NOMO-1 (cell line): ENCODE results near the gene NDRG3.

Experiments used
- DNase-seq, 2 experiments: peaks; one replicate each; lab custom pipeline; 2025; ENCODE audit not compliant: unreplicated experiment in 2 of 2; lab: John Stamatoyannopoulos, UW

The NDRG3 gene

GRCh38 chr20:36745927-36746659, at the start of gene NDRG3:
Gene NDRG3 (minus strand): TSS chr20:36746090. CDS start chr20:36721735, 24,355 bp downstream.
- peak; percentile 88 to 92 for DNase-seq

- DNase-seq = no peak
Measured at GRCh38 chr20:36794116-36794474, 48.2 kb upstream of the NDRG3 start.

- DNase-seq = no peak
Measured at GRCh38 chr20:36793294-36794115, 47.6 kb upstream of the NDRG3 start.

- no peak for DNase-seq
Measured at GRCh38 chr20:36792422-36792821, 46.5 kb upstream of the NDRG3 start.

- no peak for DNase-seq
Measured at GRCh38 chr20:36791862-36792261, 46.0 kb upstream of the NDRG3 start.

- DNase-seq = no peak
Measured at GRCh38 chr20:36786663-36787062, 40.8 kb upstream of the NDRG3 start.

GRCh38 chr20:36786246-36786645, 40.4 kb upstream of the NDRG3 start:
- DNase-seq = no peak

GRCh38 chr20:36785308-36785707, 39.4 kb upstream of the NDRG3 start:
- no peak for DNase-seq

- DNase-seq = no peak
Measured at GRCh38 chr20:36784900-36785299, 39.0 kb upstream of the NDRG3 start.

GRCh38 chr20:36784116-36784515, 38.2 kb upstream of the NDRG3 start:
- no peak for DNase-seq

- no peak for DNase-seq
Measured at GRCh38 chr20:36779656-36780025, 33.8 kb upstream of the NDRG3 start.

- no peak for DNase-seq
Measured at GRCh38 chr20:36778831-36779655, 33.2 kb upstream of the NDRG3 start.

- DNase-seq = no peak
Measured at GRCh38 chr20:36777576-36777975, 31.7 kb upstream of the NDRG3 start.

GRCh38 chr20:36777167-36777566, 31.3 kb upstream of the NDRG3 start:
- DNase-seq = no peak

GRCh38 chr20:36775826-36776225, 29.9 kb upstream of the NDRG3 start:
- no peak for DNase-seq

GRCh38 chr20:36775196-36775595, 29.3 kb upstream of the NDRG3 start:
- DNase-seq = no peak

GRCh38 chr20:36773597-36774390, 27.9 kb upstream of the NDRG3 start, which contains the start of gene DSN1:
Gene DSN1 (minus strand): TSS chr20:36773763. CDS start chr20:36771458, 2,305 bp downstream.
- peak; percentile 87 to 95 for DNase-seq

GRCh38 chr20:36773107-36773596, 27.3 kb upstream of the NDRG3 start:
- no peak for DNase-seq

GRCh38 chr20:36770680-36771079, 24.8 kb upstream of the NDRG3 start:
- DNase-seq = no peak

- no peak for DNase-seq
Measured at GRCh38 chr20:36768768-36769430, 23.0 kb upstream of the NDRG3 start.
